GM12875 (cell line): ENCODE data around the gene INF2.

Experiments
- H3K4me3 ChIP-seq: one replicate; pipeline ENCODE4 v1.5.1; 2011; ENCODE audit warnings: low read depth, low read length, control low read depth
- TF ChIP-seq, protein P1 (sequence below): IDR thresholded peaks from 2 replicates; pipeline ENCODE4 v1.5.1; 2011; ENCODE audit warnings: low read depth, mild to moderate bottlenecking, control low read depth, inconsistent platforms, low read length, moderate library complexity, borderline replicate concordance; ENCODE audit not compliant: insufficient read depth

The INF2 gene

DNA sequence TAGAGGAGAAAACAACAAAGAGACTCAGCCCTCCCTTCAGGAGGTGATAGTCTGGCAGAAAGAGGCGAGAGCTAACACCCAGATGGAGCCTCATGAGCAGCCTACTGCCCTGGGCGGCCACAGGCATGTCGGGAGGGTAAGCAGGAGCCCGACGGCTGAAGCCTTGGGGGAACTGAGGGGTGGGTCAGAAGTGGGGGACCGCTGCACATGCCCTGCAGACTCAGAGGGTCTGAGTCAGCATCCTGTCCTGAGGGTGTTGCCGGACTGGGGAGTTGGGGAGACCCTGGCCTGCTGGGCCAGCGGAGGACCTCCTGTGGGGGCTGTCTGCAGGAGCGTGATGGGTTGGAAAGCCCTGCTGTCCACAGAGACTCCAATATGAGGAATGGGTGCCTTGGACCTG lies 15.9 kb upstream of the INF2 start:
- TF ChIP-seq, protein P1, sequence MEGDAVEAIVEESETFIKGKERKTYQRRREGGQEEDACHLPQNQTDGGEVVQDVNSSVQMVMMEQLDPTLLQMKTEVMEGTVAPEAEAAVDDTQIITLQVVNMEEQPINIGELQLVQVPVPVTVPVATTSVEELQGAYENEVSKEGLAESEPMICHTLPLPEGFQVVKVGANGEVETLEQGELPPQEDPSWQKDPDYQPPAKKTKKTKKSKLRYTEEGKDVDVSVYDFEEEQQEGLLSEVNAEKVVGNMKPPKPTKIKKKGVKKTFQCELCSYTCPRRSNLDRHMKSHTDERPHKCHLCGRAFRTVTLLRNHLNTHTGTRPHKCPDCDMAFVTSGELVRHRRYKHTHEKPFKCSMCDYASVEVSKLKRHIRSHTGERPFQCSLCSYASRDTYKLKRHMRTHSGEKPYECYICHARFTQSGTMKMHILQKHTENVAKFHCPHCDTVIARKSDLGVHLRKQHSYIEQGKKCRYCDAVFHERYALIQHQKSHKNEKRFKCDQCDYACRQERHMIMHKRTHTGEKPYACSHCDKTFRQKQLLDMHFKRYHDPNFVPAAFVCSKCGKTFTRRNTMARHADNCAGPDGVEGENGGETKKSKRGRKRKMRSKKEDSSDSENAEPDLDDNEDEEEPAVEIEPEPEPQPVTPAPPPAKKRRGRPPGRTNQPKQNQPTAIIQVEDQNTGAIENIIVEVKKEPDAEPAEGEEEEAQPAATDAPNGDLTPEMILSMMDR, result no peak

DNA sequence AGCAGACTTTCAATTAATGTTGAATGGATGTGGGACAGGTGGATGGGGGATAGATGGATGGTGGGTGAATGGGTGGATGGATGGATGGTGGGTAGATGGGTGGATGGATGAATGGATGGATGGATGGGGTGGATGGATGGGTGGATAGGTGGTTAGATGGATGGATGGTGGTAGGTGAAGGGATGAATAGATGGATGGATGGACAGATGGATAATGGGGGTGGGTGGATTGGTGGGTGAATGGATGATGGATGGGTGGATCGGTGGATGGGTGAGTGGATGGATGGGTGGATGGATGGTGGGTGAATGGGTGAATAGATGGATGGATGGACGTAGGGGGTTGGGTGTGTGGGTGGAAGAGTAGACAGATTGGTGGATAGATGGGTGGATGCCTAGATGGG lies 14.0 kb upstream of the INF2 start:
- TF ChIP-seq, protein P1, result no peak
- H3K4me3 ChIP-seq, result no peak overlapping the region

More for the DNA sequence above, 15.9 kb upstream of the INF2 start:
- H3K4me3 ChIP-seq, result no peak overlapping the region

GRCh38 chr14:104676130-104676693 lies 13.2 kb upstream of the INF2 start:
- TF ChIP-seq, protein P1, result no peak
- H3K4me3 ChIP-seq, result no peak overlapping the region

DNA sequence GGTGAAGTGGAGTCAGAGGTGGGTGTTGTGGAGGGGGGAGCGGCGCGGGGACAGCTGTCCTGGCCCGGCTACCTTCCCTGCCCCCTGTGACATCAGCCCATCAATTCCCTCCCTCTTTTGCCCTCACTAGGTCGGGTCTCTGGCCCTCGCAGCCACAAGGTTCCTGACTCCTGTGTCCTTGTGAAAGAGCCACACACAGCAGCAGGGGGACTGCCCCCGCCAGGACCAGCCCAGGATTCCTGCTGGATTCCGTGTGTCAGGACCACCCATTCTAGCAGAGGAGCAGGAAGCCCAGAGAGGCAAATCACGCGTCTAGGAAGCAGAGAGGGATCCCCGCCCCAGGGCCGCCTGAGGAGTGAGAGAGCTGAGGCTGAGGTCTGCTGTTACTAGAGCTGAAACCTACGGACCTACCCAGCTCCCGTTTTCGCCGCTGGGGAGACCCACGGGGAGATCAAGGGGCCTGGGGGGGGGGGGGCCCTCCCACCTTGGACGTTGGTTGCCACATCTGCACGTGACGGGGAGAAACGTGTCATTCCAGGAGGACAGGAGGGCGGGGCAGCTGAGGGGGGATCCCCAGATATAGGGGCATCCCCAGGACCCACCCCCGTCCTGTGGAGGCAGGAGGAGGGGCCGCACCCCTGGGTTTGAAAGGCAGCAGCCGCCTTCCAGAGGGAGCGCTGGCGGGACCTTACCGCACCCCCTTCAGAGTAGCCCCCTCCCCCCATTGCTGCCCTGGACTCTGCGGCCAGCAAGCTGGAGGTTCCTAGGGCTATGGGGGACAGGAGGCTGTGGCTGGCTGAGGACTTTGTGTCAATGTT lies 12.5 kb upstream of the INF2 start:
- peak overlapping the region; percentile 59 for H3K4me3 ChIP-seq
- TF ChIP-seq, protein P1, result no peak

DNA sequence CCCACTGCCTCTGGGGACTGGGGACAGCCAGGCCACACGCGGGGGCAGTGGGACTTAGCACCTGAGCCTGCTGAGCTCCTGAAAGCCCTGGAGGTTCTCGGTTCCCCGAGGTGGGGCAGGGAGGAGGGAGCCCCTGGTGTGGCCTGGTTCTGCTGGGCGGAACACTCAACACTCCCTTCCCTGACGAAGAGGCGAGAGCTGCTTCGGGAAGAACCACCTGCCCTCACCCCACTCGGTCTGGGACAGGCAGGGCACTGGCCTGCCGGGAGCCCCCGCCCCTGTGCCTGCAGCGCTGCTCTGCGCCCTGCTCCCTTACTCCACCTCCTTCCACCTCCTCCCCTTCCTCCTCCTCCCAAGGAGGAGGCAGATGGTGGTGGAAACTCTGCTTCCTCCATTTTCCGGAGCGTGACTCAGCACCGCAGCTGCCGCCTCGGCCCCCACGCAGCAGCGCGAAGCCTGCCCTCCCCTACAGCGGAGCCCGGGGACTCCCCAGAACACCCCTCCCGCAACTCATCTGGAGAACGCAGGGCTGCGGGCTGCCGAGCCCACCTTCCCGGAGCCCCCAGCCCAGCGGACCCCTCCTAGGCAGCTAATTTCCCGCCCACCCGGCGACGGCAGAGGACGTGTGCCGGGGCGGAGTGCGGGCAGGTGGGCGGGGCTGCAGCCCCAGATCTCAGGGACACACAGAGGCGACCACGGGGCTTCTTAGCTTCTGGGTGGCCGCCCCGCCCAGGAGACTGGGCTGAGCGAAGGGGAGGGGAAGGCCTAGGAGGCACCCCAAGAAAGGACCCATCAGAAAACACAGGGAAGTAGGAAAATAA lies 11.7 kb upstream of the INF2 start:
- H3K4me3 ChIP-seq, result peak overlapping the region; percentile 59
- TF ChIP-seq, protein P1, result no peak

DNA sequence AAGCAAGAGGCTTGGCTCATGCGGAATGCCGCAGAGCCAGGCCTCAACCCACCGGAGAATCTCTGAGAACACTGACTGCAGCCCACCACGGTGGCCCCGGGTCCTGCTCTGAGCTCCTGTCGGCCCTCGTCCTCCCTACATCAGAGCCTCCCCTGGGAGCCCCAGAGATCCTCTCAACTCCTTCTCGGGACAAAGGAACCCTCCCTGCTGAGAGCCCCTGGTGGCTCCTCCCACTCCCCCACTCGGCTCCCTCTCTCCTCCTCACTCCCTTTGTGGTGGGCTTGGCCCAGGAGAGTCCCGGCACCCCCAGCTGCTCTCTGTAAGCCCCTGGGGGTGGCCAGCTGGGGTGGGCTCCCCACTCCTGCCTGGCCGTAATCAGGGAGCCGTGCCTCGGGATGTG lies 11.1 kb upstream of the INF2 start:
- H3K4me3 ChIP-seq, result peak overlapping the region; percentile 59
- TF ChIP-seq, protein P1, result no peak
